Left renal pelvis (tissue), 4 donors: ENCODE data around the gene CACNA2D2. TPM values are rescaled to one million over a fixed set of nuclear protein-coding genes. Genes with fewer than 3 reads are reported as not detected.

ENCODE experiments used
- DNase-seq, 4 donors: peaks; one replicate each; pipeline ENCODE4 v3.0.0-alpha.2; 2013; ENCODE audit warnings: low read depth in 4 of 4, low spot score in 3 of 4
- polyA plus RNA-seq, 4 donors: library from polyadenylated mRNA; unstranded; fragments of 120-200 nt; gene quantifications; one replicate each; pipeline ENCODE4 v1.2.1, GENCODE V29; 2013; ENCODE audit not compliant: insufficient read length in 4 of 4

Gene CACNA2D2
- polyA plus RNA-seq, 4 donors = 7.2 to 17.1 (median 15.0) TPM

DNA sequence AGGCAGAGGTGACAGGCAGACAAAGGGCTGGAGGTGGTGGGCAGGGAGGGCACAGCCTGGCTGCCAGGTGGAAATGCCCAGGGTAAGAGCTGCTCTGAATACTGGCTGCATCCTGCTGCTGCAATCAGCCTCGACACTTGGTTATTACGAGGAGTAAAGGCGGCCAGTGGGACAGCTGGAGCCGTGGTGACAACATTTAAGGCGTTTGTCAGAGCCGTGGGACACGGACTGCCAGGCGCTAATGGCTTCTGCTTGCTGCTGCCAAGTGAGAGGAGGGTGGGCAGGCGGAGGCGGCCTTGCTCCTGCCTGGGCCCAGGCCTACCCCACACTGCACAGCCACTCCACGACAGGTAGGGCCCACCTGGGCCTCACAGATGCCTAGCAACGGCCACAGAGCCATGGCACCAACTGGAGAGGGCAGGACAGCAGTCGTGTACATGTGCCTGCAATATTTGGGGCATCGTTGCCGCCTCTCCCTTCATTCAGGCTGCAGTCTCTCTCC, 94.9 kb downstream of the CACNA2D2 start:
- no peak for DNase-seq

DNA sequence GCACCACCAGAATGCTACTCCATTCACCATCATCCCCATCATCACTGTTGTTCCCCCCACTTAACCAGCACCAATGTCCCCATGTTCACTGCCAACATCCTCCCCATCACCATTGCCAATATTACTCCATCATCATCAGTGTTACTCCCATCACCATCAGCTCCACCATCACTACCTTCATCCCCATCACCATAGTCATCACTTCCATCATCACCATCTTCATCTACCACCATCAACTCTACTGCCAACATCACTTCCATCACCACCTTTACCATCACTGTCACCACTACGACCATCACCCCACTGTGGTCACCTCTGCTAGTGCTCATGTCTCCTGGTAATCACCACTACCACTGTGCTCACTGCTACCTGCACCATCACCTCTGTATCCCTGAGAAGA, 96.9 kb downstream of the CACNA2D2 start:
- no peak for DNase-seq

DNA sequence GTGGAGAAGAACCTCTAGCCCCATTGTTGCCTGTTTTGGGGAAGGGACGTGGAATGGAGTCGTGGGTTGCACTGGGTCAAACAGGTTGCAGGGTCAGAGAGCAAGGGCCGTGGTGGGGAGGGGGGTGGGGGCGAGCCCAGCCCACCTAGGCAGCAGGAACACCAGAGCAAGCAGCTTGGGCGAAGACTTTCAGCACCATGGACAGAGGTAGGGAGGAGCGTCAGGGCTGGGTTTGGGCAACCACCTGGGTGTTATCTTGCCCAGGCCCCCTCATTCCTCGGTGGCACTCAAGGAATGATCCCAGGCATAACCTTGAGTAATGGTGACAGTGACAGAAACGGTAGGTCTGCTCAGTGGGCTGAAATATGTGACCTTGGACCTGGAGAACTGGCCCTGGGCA, 98.2 kb downstream of the CACNA2D2 start:
- DNase-seq = no peak

DNA sequence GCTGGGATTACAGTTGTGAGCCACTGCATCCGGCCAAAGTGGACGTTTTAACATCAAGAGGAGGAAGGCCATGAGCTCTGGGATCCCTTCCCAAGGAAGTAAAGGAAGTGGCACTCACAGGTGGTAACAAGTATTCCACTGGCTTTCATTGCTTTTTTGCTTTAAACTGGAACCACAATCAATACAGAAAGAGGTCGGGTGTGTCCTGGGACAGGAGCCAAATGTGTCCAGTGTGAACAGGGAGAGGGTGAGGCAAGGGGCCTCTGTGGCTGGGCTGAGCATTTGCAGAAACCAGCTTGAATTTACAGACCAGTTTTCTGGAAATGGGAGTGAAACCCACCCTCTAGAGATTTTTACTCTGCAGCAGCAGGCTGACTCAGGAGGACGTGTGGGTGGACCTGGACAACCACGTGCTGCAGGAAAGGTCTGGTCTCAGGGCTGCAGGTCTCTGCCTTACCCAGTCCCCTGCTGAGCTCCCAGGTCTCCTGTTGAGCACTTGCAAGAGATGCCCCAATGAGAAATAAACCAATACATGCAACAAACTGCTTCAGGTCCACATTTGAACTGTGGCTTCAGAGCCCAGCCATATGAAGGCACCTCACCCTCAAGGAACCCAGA, 101.3 kb downstream of the CACNA2D2 start:
- DNase-seq = no peak

DNA sequence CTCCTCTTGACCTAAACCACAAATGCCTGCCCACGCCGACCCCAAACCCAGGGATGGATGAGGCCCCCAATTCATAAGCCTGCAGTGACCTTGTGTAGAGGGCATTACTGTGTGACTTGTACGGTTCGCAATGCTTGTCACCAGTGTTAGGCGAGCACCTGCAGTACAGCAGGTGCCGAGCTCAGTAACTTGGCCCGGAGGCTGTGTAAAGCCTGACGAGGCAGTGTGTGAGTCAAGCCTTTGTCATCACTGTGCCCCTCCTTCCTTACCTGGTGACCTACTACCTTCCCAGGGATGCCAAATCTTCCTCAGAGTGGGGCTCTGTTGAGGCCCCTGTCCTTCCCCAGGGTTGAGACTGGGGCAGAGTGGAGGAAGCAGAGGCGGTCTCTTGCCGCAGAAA, 106.9 kb downstream of the CACNA2D2 start:
- no peak for DNase-seq

DNA sequence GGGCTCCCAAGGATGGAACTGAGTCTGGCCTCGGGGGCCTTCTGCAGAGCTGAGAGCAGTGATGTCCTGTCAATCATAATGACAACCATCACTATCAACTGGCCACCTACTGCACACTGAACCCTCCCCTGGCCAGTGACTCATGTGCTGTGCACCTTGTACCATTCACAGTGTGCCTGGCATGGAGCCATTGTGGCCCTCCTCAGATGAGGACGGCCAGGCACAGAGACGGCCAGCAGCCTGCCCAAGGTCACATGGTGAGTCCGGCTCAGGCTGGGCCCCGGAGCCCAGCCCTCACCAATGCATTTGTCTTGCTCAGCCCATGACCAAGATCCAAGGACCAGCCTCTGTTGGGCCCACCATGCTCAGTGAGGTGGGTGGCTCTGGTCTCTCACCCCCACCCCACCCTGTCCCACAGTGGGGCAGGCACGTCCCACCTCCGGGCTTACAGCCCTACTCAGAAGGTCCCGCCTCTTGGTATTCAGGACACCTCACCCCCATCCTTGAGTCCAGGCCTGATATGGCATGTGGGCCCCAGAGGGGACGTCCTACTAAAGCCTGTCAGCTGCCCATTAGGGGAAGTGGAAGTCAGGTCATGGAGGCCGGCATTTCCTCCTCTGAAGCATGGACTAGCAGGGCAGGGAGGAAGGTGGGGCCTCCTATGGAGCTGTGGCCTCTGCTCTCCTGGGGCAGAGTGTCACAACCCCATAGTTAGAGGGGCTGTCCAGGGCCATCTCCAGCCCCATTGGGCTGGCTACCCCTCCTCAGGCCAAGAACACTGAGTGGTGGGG, 108.2 kb downstream of the CACNA2D2 start:
- DNase-seq = no peak

DNA sequence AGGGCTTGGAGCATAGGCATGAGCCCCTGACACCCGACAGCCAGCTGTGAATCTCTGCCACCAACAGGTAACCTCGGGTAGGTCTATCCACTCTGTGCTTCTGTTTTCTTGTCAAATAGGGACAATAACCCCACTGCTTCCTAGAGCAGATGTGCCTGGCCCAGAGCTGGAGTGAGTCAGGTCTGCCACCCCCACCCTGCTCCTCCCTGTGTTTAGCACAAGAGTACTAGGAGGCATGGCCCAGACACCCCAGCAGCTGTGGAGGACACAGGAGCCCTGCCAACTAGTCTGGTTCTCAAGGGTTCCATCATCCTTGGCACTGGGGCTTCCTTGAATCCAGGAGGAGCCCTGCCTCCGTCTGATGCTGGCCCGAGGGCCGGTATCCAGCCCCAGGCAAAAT, 110.4 kb downstream of the CACNA2D2 start:
- DNase-seq = no peak

DNA sequence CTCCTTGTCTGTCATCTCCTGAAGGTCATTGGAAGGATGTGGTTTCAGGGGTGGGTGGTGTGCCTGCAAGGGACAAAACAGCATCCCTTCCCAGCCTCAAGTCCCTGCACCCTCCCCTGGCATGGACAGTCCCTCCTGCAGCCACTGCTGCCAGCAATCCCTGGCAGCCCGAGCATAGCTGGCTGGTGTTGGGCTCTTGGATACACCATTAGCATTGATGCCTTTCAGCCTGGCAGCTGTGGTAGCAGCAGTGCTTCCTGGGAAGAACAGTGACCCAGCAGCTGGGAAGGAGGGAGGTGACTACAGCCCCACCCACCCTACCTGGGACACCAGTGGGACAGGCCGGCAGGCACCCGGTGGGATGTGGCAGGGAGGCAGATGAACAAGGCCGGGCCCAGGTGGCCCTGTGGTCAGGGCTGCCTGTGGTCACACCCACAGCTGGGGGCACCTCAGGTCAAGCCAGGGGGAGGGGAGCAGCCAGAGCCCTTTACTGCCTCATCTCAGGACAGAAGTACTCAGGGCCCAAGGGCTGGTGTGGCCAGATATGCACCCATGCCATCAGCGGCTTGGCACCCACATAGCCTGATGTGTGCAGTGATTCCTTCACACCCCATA, 111.2 kb downstream of the CACNA2D2 start:
- DNase-seq = no peak

DNA sequence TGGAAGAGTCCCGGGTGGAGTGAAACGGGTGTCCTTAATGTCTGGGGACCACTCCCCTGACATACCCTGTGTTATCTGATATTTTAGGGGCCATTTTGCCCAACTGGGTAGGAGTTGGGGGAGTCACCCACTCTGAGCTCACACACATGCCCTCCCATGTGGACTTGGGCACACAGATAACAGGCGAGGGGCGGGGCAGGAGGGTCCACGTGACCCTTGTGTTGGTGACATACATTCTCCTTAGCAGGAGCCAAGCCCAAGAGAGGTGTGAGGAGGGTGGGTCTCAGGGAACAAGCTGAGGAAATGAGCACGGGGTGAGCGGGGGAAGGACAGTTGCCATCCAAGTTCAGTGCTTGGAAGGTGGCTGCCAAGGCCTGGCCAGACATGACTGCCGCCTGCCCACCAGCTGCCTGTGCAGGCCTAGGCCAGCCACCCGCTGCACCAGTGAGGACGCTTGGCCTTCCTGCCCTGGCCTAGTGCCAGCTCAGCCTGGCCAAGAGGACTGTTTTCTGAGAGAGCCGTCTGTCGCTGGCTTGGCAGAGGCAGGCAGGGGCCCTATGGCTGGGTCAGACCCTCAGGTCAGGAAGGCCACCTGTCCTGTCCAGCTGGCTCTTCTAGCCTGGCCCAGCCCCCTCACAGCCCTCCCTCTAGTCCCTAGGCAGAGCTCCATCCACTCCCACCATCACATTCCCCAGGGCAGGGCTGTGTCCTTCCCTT, 112.8 kb downstream of the CACNA2D2 start:
- DNase-seq = no peak

DNA sequence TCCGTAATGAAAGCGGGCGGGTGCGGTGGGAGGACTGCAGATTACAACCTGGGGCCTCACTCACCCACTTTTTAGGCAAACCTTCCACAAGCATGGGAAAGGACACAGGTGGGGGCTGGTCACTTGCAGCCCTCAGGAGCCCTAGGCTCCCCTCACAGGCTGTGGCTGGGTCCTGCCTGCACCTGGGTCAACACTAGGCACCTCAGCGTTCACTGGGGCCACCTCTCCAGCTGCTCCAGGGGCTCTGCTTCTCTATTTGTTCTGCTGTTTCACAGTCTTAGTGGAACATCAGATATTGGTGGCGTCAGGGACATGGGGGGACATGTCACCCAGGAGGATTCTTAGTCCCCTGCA, 114.0 kb downstream of the CACNA2D2 start:
- DNase-seq = no peak

DNA sequence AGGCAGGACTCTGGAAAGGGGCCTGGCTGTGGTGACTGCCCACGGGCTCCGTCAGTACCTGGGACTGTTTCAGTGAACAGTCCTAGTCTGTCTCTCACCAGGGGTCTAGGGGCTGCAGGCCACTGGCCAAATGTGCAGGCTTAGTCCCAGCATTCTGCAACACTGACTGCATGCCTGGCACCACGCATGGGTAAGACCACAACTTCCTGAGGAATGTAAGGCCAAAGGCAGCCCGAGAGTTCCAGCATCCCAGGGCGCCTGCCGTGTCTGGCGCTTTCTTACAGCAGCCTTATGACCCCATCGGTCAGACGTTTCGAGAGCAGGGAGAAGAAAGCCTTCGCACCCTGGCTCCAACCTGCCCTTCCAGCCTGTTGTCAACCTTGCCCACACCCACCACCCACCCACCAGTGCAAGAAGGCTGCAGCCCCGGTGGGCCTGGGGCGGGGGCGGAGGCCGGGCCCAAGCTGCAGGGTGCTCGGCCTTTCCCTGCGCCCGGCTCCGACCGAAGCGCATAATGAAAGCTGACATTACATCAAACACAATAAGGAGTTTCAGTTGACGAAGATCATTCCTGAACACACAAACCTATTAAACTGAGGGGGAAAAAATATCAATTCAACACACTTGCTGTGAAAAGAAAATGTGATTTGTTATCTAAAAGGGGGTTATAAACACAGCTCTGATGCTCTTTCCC, 114.6 kb downstream of the CACNA2D2 start:
- DNase-seq = no peak

DNA sequence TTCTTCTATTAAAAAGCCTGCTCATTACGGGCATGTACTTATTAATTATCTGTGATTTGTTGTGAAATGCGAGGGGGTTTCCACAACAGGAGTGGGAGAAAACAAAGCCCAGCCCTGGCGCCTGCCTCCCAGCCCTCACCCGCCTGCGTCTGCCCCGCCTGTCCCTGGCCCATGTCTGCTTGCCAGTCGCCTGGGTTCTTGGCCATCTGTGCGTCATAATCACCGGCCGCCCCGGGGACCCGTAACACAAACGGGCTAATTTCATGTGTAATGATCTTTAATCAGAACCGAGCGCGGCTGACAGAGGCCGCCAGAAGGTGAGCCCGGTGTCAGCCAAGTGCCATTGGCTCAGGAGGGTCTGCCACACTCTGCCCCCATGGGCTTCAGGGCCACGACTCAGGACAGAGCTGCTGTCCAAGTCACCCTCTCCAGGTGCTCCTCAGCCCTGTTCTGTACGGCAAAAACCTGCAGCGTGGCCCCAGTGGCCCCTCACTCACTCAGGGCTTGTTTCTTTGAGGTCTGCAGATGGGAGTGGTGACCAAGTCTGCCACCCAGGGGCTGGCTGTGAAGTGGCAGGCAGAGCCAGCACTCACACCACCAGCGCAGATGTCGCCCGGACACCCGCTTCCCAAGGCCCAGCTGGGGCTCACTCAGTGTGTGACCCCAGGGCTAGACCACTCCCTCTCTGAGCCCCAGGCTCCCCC, 115.3 kb downstream of the CACNA2D2 start:
- DNase-seq = no peak

DNA sequence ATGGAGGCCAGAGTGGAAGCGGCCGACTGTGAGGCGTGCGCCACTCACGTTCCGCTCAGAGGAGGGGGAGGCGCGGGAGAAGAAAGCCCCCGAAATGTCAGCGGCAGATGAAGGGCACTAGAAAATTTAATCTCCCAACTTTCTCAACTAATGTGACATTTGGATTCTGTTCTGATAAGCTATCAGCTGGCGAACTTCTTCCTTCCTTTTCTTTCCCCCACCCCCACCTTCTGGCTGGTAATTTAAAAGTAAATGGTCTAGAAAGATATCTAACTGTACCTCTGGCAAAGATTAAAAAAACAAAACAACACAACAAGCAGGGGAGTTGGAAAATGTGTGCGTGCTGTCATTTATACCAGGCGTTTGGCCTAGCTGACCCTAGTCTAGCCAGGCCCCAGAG, 117.7 kb downstream of the CACNA2D2 start:
- no peak for DNase-seq

DNA sequence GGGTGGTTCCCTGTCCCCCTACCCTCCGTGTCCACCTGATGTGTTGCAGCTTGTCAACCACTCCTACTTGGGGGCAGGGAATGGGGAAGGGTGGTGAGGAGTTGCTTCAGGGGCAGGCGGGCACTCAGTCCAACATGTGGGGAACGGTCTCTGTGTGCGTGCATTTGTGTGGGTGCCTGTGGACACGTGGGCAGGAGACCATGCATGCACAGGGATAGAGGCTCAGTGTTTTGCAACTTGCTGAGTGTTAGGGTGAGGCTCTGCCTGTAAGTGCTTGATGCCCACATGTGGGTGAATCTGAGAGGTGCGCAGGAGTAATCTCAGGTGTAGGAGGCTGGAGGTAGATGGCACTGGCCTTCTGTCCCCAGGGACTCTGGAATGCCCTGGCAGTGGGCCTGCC, 119.7 kb downstream of the CACNA2D2 start:
- DNase-seq = no peak

DNA sequence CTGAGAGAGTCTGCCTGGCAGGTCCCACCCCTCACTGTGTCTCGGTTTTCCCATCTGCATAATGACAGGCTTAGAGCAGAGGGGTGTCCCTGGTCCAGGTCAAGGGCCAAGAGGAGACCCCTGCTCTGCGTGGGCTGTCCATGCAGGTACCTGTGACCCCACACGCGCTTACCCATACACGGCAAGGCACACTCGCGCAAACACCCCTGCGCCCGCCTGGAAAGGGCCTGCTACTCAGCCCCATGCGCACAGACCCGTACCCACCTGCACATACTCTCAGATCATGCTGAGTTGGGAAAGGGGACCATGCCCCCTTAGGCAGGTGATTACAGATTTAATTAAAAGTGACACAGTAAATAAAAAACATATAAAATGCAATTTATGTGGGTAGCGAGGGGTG, 120.7 kb downstream of the CACNA2D2 start:
- no peak for DNase-seq

DNA sequence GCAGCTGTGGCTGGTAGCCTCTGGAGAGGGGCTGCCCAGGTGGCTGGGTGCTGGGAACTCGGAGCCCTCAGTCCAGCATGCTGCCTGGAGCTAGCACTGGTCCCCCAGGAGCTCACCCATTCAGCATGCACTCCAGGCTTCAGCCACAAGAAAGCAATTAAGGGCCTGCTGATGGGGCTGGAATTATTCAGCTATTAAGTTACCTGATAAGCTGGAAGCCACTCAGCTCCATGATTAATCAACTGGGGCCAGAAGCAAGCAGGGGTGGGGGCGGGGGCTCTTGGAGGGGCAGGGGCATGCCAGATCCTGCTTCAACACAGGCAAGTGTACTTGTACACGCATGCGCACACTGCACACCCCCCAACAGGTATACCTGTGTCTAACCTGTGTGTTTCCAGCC, 122.1 kb downstream of the CACNA2D2 start:
- no peak for DNase-seq

DNA sequence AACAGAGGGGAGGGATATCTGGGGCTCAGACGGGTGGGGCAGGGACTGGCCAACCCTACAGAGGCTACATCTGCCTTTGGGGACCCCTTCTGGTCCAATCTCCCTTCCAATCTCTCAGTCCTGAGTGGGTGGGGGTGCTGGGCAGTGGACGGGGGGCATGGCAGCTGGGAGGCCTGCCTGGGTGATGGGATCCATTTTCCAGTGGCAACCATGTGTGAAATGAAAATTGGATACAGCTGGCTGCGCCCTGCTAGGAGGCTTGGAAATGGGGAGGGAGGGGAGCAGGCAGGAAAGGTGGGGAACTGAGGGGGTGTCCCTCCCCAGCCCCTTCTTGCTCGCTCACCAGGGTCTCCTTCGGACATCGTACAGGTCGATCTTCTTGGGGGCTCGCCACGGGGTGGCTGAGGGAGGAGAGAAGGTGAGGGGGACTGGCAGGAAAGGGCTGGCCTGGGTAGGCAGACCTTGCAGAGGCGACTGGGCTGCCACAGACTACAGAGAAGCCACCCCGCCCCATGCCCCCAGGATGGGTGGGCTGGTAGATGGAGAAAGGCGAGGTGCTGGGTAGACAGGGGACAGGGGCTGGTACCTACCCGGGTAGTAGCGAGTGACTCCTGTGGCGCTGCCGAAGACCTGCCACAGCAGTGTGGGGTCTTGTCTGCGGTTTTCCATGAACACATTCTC, 122.9 kb downstream of the CACNA2D2 start:
- DNase-seq = no peak

DNA sequence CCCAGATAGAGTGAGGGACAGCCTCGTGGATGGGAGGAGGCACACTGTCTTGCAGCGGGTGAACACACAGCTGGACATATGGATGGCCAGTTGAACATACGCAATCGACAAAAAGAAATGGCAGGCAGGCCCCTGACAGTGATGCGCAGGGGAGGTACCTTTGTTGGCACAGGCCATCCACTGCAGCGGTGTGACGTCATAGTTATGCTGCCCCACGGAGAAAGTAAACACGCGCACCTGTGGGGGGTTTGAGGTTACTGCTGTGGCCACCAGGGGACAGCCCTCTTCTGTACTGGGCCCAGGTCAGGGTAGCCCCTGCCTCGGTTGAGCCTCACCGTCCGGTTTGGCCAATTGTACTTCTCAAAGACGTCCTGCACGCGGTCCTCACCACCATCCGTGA, 124.7 kb downstream of the CACNA2D2 start:
- DNase-seq = no peak

DNA sequence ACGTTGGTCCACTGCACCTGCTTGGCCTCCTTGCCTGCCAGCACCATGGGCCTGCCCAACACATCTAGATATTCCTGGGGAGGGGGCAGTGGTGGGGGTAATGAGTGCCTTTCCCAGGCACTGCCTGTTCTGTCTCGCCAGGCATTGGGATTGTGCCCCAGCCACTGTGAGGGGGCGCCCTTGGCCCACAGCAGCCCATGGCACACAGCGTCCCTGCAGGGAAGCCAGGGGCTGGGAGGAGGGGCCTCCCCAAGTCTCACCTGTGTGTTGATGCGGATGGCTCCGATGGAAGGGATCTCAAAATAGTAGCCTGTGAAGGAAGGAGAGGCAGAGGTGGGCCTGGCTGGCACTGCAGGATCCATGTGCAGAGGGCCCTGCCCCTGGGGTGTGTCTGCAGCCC, 125.4 kb downstream of the CACNA2D2 start:
- no peak for DNase-seq
